ENCODE measurements around the gene PTPRT. TPM values are rescaled to one million over a fixed set of nuclear protein-coding genes. Genes with fewer than 3 reads are reported as not detected.
A peak's percentile ranks its signal among the peaks of the same experiment; 100 is the strongest.

The PTPRT gene
- total RNA-seq, 1 experiment from 2014 or later: not detected

DNA sequence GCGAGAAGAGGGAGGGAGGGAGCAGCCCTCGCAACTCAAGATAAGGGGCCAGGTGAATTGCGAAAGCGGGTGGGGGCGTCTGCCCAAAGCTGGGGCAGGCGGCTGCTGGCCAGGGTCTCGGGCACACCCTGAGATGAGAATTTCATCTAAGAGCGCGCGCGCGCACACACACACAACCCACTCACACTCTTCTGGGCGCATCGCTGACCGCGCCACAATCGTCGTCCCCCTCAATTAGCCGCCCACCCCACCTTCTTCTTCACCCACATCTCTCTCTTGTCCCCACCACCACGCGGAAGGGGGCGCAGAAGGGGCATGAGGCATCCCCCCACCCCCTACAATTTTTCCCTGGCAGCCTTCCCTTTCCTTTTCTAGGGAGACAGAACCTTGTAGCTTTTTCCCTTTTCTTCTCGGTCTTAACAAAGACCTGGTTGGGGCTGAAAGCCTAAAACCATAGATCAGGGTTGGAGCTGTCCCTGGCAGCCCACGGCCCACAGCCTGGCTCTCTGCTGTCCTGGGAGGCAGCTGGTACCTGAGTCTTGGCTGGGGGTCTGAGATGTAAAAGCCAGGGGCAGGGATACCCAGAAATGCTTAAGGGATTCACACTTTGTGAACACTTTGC lies 737 bp upstream of the PTPRT start:
- DNase-seq (ENCODE audit: low spot score): no peak
- Histone ChIP-seq H3K9me3 (ENCODE audit: low read depth, low read length, poor library complexity, severe bottlenecking) (no peaks in the 10 kb centered on the region), H3K4me3 (ENCODE audit: low read depth, low read length, poor library complexity, severe bottlenecking) (no peak overlapping the region), H3K4me1 (ENCODE audit: insufficient read depth, low read length, poor library complexity, severe bottlenecking) (no peaks in the 10 kb centered on the region), H3K36me3 (ENCODE audit: insufficient read depth, low read length, poor library complexity, severe bottlenecking) (no peaks in the 10 kb centered on the region), H3K27ac (ENCODE audit: low read depth, low read length, poor library complexity, severe bottlenecking) (no peak overlapping the region), H3K27me3 (replicated peaks; ENCODE audit: insufficient read depth, low read depth, low read length, poor library complexity) (peaks cover 84% of the 10 kb centered on the region)
- intact Hi-C loops (cut with micrococcal nuclease; ENCODE audit: unreplicated experiment): loop anchor here (5.0 kb wide), 2 partner anchors 202 to 217 kb away; no protein-coding TSS in a partner anchor
- TF ChIP-seq, protein P1, sequence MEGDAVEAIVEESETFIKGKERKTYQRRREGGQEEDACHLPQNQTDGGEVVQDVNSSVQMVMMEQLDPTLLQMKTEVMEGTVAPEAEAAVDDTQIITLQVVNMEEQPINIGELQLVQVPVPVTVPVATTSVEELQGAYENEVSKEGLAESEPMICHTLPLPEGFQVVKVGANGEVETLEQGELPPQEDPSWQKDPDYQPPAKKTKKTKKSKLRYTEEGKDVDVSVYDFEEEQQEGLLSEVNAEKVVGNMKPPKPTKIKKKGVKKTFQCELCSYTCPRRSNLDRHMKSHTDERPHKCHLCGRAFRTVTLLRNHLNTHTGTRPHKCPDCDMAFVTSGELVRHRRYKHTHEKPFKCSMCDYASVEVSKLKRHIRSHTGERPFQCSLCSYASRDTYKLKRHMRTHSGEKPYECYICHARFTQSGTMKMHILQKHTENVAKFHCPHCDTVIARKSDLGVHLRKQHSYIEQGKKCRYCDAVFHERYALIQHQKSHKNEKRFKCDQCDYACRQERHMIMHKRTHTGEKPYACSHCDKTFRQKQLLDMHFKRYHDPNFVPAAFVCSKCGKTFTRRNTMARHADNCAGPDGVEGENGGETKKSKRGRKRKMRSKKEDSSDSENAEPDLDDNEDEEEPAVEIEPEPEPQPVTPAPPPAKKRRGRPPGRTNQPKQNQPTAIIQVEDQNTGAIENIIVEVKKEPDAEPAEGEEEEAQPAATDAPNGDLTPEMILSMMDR (conservative IDR thresholded peaks at IDR 0.05; ENCODE audit: low read depth, low read length): no peak
- TF ChIP-seq EZH2 (IDR thresholded peaks at IDR 0.05; ENCODE audit: borderline replicate concordance, low read depth, low read length, poor library complexity, severe bottlenecking): no peak
- CTCF ChIA-PET: no interaction called here
- POLR2A ChIA-PET (ENCODE audit: low non-redundant PET): no interaction called here
- no TSS peak for BruUV-seq (replicated peaks)

DNA sequence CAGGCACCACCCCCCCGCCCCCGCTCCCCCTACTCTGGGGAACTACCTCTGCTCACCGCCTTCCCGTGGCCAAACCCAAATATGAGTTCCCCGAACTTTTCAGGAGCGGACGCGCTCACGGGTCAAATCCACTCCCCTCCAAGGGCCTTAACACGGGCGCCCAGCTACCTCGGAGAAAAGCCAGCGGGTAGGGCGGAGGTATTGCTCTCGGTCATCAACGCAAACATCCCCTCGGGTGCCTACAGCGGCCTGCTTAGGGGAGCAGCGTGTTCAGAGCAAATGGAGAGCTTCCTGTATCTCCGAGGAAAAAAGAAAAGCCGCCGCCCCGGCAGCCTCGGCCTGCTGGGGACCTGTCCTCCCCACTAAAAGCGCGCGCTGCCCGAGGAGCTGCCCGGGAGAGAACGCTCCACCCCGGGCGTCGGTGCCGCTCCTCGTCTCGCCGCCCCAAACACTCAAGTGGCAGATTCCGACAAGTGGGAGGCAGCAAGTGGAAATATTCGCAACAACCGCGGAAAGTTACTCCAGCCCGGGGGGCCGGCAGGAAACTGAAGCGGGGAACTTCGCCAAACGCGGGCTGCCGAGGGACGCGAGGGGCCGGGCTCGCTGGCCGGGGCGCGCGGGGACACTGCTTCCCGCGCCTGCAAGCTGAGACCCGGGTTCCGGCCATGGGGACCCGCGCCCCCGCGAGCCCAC lies 699 bp downstream of the PTPRT start:
- peak; percentile 97 for TF ChIP-seq EZH2 (IDR thresholded peaks at IDR 0.05; ENCODE audit: borderline replicate concordance, low read depth, low read length, poor library complexity, severe bottlenecking)
- TF ChIP-seq, protein P1 (conservative IDR thresholded peaks at IDR 0.05; ENCODE audit: low read depth, low read length): no peak
- POLR2A ChIA-PET (ENCODE audit: low non-redundant PET): no interaction called here
- Histone ChIP-seq H3K9me3 (ENCODE audit: low read depth, low read length, poor library complexity, severe bottlenecking) (no peaks in the 10 kb centered on the region), H3K36me3 (ENCODE audit: insufficient read depth, low read length, poor library complexity, severe bottlenecking) (no peaks in the 10 kb centered on the region), H3K27ac (ENCODE audit: low read depth, low read length, poor library complexity, severe bottlenecking) (no peak overlapping the region), H3K4me3 (ENCODE audit: low read depth, low read length, poor library complexity, severe bottlenecking) (no peak overlapping the region), H3K4me1 (ENCODE audit: insufficient read depth, low read length, poor library complexity, severe bottlenecking) (no peaks in the 10 kb centered on the region), H3K27me3 (replicated peaks; ENCODE audit: insufficient read depth, low read depth, low read length, poor library complexity) (peaks cover 79% of the 10 kb centered on the region)
- BruUV-seq (replicated peaks): no TSS peak
- intact Hi-C loops (cut with micrococcal nuclease; ENCODE audit: unreplicated experiment): loop anchor here (5.0 kb wide), 1 partner anchor 1302 kb away; no protein-coding TSS in a partner anchor
- no peak for DNase-seq (ENCODE audit: low spot score)
- CTCF ChIA-PET: no interaction called here

DNA sequence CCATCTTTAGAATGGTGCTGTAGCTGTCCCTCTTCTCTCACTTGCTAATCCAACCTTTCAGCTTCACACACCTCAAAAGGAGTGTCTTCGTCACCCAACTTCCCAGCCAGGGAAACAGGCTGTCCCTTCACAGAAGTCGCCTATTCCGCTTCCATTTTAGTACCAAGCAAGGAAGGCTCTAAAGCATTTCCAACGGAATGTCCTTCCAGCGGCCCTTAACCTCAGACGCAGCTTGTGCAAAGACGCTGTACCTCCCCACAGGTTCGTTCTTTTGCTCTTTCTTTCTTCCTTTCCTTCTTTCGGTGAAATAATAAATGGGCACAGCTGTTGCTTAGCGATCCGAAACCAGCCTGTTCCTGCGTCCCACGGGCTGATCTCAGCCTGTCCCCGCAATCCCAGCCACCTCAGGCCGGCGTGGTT lies 1.5 kb downstream of the PTPRT start:
- no peak for DNase-seq (ENCODE audit: low spot score)
- H3K36me3 ChIP-seq (ENCODE audit: insufficient read depth, low read length, poor library complexity, severe bottlenecking): no peaks in the 10 kb centered on the region
- ChIA-PET POLR2A (ENCODE audit: low non-redundant PET) (no interaction called here), CTCF (interaction anchor here (0.6 to 1.9 kb wide), 2 partner anchors 869 to 1450 kb away, joined by 6 read pairs; no protein-coding TSS in a partner anchor)
- H3K9me3 ChIP-seq (ENCODE audit: low read depth, low read length, poor library complexity, severe bottlenecking): no peaks in the 10 kb centered on the region
- no peak overlapping the region for H3K4me3 ChIP-seq (ENCODE audit: low read depth, low read length, poor library complexity, severe bottlenecking)
- H3K4me1 ChIP-seq (ENCODE audit: insufficient read depth, low read length, poor library complexity, severe bottlenecking): no peaks in the 10 kb centered on the region
- TF ChIP-seq, protein P1 (conservative IDR thresholded peaks at IDR 0.05; ENCODE audit: low read depth, low read length): no peak
- TF ChIP-seq EZH2 (IDR thresholded peaks at IDR 0.05; ENCODE audit: borderline replicate concordance, low read depth, low read length, poor library complexity, severe bottlenecking): peak; percentile 32
- intact Hi-C loops (cut with micrococcal nuclease; ENCODE audit: unreplicated experiment): loop anchor here (5.0 kb wide), 1 partner anchor 1301 kb away; no protein-coding TSS in a partner anchor
- BruUV-seq (replicated peaks): no TSS peak
- H3K27me3 ChIP-seq (replicated peaks; ENCODE audit: insufficient read depth, low read depth, low read length, poor library complexity): peaks cover 82% of the 10 kb centered on the region
- H3K27ac ChIP-seq (ENCODE audit: low read depth, low read length, poor library complexity, severe bottlenecking): no peak overlapping the region
